Endothelial cell of umbilical vein (primary cell): ENCODE measurements around the gene MYO9B. TPM values are rescaled to one million over a fixed set of nuclear protein-coding genes. Genes with fewer than 3 reads are reported as not detected.

Experiments
- BruUV-seq: library from RNA; stranded (reverse); fragments of 400-500 nt; replicated peaks from 2 replicates; lab custom pipeline; 2021; lab: Mats Ljungman, UMichigan
- CTCF ChIA-PET: fragments of 300-600, 350-600 bp; sonication (Branson Sonifier 250); formaldehyde crosslinking; loops from one replicate; lab custom pipeline; 2021; ENCODE audit warnings: antibody characterized with exemption, inconsistent platforms; lab: Charles Lee
- POLR2A ChIA-PET: fragments of 300-600, 350-600 bp; sonication (Branson Sonifier 250); formaldehyde crosslinking; loops from one replicate; lab custom pipeline; 2021; ENCODE audit warnings: antibody characterized with exemption, inconsistent platforms; lab: Charles Lee
- DNase-seq: peaks from one replicate; pipeline ENCODE4 v3.0.0-alpha.2; 2011; ENCODE audit warnings: low read depth, low spot score
- FAIRE-seq: peaks from 2 replicates; lab custom pipeline; 2011; peaks lifted over from hg19 to GRCh38; lab: Jason Lieb, UNC
- H2AFZ ChIP-seq: 2 replicates; pipeline ENCODE4 v1.6.0; 2012; ENCODE audit warnings: low read depth, low read length, control low read depth, inconsistent platforms
- H3K27ac ChIP-seq: 2 replicates; pipeline ENCODE4 v1.5.1; 2011; ENCODE audit warnings: low read depth, mild to moderate bottlenecking, control low read depth, low read length, moderate library complexity; ENCODE audit not compliant: insufficient read depth
- H3K27me3 ChIP-seq, 2 experiments: 2 replicates each; pipeline versions ENCODE4 v1.6.0 to v1.6.1; 2011; ENCODE audit warnings: low read length in 2 of 2, mixed read lengths in 1 of 2; ENCODE audit not compliant: control insufficient read depth in 2 of 2, insufficient read depth in 2 of 2
- H3K36me3 ChIP-seq, 2 experiments: 2 replicates in 1 of 2; 3 replicates in 1 of 2; pipeline ENCODE4 v1.5.1; 2011; ENCODE audit warnings: low read length in 2 of 2, mild to moderate bottlenecking in 1 of 2, moderate library complexity in 1 of 2; ENCODE audit not compliant: control insufficient read depth in 2 of 2, insufficient read depth in 2 of 2; ENCODE audit errors: extremely low read depth in 1 of 2
- H3K4me1 ChIP-seq: 3 replicates; pipeline ENCODE4 v1.5.1; 2011; ENCODE audit warnings: mild to moderate bottlenecking, low read length; ENCODE audit not compliant: control insufficient read depth, insufficient read depth; ENCODE audit errors: extremely low read depth
- H3K4me2 ChIP-seq: 2 replicates; pipeline ENCODE4 v1.6.1; 2011; ENCODE audit warnings: low read length, control low read depth, mixed read lengths; ENCODE audit not compliant: insufficient read depth
- H3K4me3 ChIP-seq, 3 experiments: fragments of 200-600 bp in 1 of 3; sonication (generic), shearing (Covaris generic) in 1 of 3; replicated peaks in 1 of 3; 2 replicates each; pipeline ENCODE4 v1.5.1; 2011 to 2016; ENCODE audit warnings: control low read depth in 3 of 3, low read length in 3 of 3, mild to moderate bottlenecking in 2 of 3, inconsistent platforms in 1 of 3, low read depth in 1 of 3, moderate library complexity in 1 of 3; ENCODE audit not compliant: insufficient read depth in 1 of 3
- H3K79me2 ChIP-seq: 2 replicates; pipeline ENCODE4 v1.6.0; 2012; ENCODE audit warnings: low read length, inconsistent platforms; ENCODE audit not compliant: control insufficient read depth, insufficient read depth
- H3K9ac ChIP-seq: replicated peaks from 2 replicates; pipeline ENCODE3; 2011; ENCODE audit warnings: low read length, control low read depth; ENCODE audit not compliant: insufficient read depth; ENCODE audit errors: extremely low read depth
- H3K9me1 ChIP-seq: replicated peaks from 3 replicates; pipeline ENCODE4 v1.6.0; 2011; ENCODE audit warnings: mild to moderate bottlenecking, low read length; ENCODE audit not compliant: control insufficient read depth, insufficient read depth; ENCODE audit errors: extremely low read depth
- H3K9me3 ChIP-seq: replicated peaks from 2 replicates; pipeline ENCODE4 v1.5.1; 2012; ENCODE audit warnings: low read length, inconsistent platforms; ENCODE audit not compliant: control insufficient read depth, insufficient read depth
- H4K20me1 ChIP-seq: replicated peaks from 2 replicates; pipeline ENCODE3; 2011; ENCODE audit warnings: mild to moderate bottlenecking, low read length; ENCODE audit not compliant: control insufficient read depth, insufficient read depth; ENCODE audit errors: extremely low read depth
- CTCF ChIP-seq, 2 donors: IDR thresholded peaks; 1 replicate in 1 of 2; 2 replicates in 1 of 2; pipeline ENCODE4 v1.5.1; 2011; ENCODE audit warnings: low read length in 2 of 2, mild to moderate bottlenecking in 2 of 2, moderate library complexity in 2 of 2, control low read depth in 1 of 2, inconsistent platforms in 1 of 2, low read depth in 1 of 2; ENCODE audit not compliant: insufficient read depth in 1 of 2; ENCODE audit errors: extremely low read depth in 1 of 2
- EZH2 ChIP-seq: IDR thresholded peaks from 2 replicates; pipeline ENCODE4 v1.6.1; 2012; ENCODE audit warnings: borderline replicate concordance, low read depth, mild to moderate bottlenecking, moderate library complexity, low read length, inconsistent platforms; ENCODE audit not compliant: severe bottlenecking
- FOS ChIP-seq: IDR thresholded peaks from 2 replicates; pipeline ENCODE4 v1.6.1; 2011; ENCODE audit warnings: mild to moderate bottlenecking, low read length, moderate library complexity, borderline replicate concordance; ENCODE audit not compliant: insufficient read depth
- GATA2 ChIP-seq: IDR thresholded peaks from 2 replicates; pipeline ENCODE4 v1.7.0; 2011; ENCODE audit warnings: low read depth, mild to moderate bottlenecking, moderate library complexity, mixed read lengths, low read length; ENCODE audit not compliant: insufficient read length, insufficient read depth
- JUN ChIP-seq: IDR thresholded peaks from 2 replicates; pipeline ENCODE4 v1.6.1; 2011; ENCODE audit warnings: borderline replicate concordance, low read depth; ENCODE audit not compliant: insufficient read length, insufficient read depth
- MAX ChIP-seq: IDR thresholded peaks from 2 replicates; pipeline ENCODE4 v1.6.1; 2011; ENCODE audit not compliant: insufficient read depth, insufficient read length
- MYC ChIP-seq: IDR thresholded peaks from one replicate; pipeline ENCODE4 v1.6.1; 2011; ENCODE audit warnings: mild to moderate bottlenecking, low read depth, low read length
- POLR2A ChIP-seq: IDR thresholded peaks from 2 replicates; pipeline ENCODE4 v1.6.1; 2012; ENCODE audit warnings: low read depth, mild to moderate bottlenecking, control low read depth, low read length
- POLR2AphosphoS5 ChIP-seq: IDR thresholded peaks from 2 replicates; pipeline ENCODE4 v1.6.1; 2012; ENCODE audit warnings: low read depth, mild to moderate bottlenecking, control low read depth, low read length, moderate library complexity; ENCODE audit not compliant: insufficient read depth
- dilution Hi-C: fragments of 300-500 bp; cut with MboI; formaldehyde crosslinking; loops from one replicate; pipeline ENCODE4 v1.15.0; 2019; ENCODE audit warnings: low sequenced_read_pairs; ENCODE audit not compliant: extremely low pct_ligation_motif_present
- intact Hi-C: fragments of 100-400 bp; cut with micrococcal nuclease; formaldehyde crosslinking; loops from one replicate; pipeline ENCODE4 v1.10.0; 2022
- polyA plus RNA-seq, 4 experiments: library from polyadenylated mRNA; depleted of rRNA in 3 of 4; stranded (reverse) in 3 of 4; unstranded in 1 of 4; fragments of >200 nt; gene quantifications; 2 replicates each; pipeline versions ENCODE4 v1.2.1 to v1.2.3, GENCODE V29; 2011 to 2012; ENCODE audit warnings: missing spikeins in 1 of 4
- total RNA-seq: library from RNA; stranded (reverse); gene quantifications from 2 replicates; pipeline ENCODE4 v1.2.3, GENCODE V29; 2021

MYO9B gene
- total and polyA plus RNA-seq, 2 donors (not counting 3 experiments of a cell fraction or from before 2014, with no cell fraction given): 64.4 to 119 TPM

GRCh38 chr19:17183271-17183761 is 107.7 kb downstream of the MYO9B start:
- no peak overlapping the region for H3K9ac ChIP-seq
- FAIRE-seq (no peak), DNase-seq (no peak)
- no peaks in the 10 kb centered on the region for H3K9me3 ChIP-seq
- H2AFZ ChIP-seq: no peak overlapping the region
- H3K36me3 ChIP-seq: peaks cover 12 to 43% of the 10 kb centered on the region in 2 experiments
- CTCF ChIA-PET: no interaction called here
- H3K27me3 ChIP-seq: no peaks in the 10 kb centered on the region
- no peak overlapping the region for H3K27ac ChIP-seq
- no peak overlapping the region for H3K4me3 ChIP-seq
- dilution Hi-C loops (no loop called here), intact Hi-C loops (no loop called here)
- H3K4me2 ChIP-seq: no peak overlapping the region
- H3K79me2 ChIP-seq: no peaks in the 10 kb centered on the region
- H4K20me1 ChIP-seq: no peaks in the 10 kb centered on the region
- POLR2A ChIA-PET: no interaction called here
- no peaks in the 10 kb centered on the region for H3K9me1 ChIP-seq
- TF ChIP-seq EZH2 (no peak), MAX (no peak), CTCF (IDR thresholded peaks at IDR 0.05; ENCODE audit: extremely low read depth in 1 of 2, insufficient read depth in 1 of 2, low read depth in 1 of 2, low read length in 2 of 2) (no peak), GATA2 (no peak)
- H3K4me1 ChIP-seq: no peaks in the 10 kb centered on the region
- BruUV-seq: no TSS peak

GRCh38 chr19:17183858-17184321 is 108.3 kb downstream of the MYO9B start:
- no peak for TF ChIP-seq MYC
- no peak for TF ChIP-seq FOS
- TF ChIP-seq EZH2: no peak
- TF ChIP-seq CTCF (IDR thresholded peaks at IDR 0.05; ENCODE audit: extremely low read depth in 1 of 2, insufficient read depth in 1 of 2, low read depth in 1 of 2, low read length in 2 of 2): no peak
- TF ChIP-seq JUN: no peak
- TF ChIP-seq POLR2A: no peak
- no peak for TF ChIP-seq POLR2AphosphoS5
- no peak for TF ChIP-seq GATA2
- TF ChIP-seq MAX: no peak
- H4K20me1 ChIP-seq: no peaks in the 10 kb centered on the region
- no peaks in the 10 kb centered on the region for H3K27me3 ChIP-seq
- H3K79me2 ChIP-seq: no peaks in the 10 kb centered on the region
- ChIA-PET CTCF (no interaction called here), POLR2A (no interaction called here)
- peaks cover 10 to 43% of the 10 kb centered on the region in 2 experiments for H3K36me3 ChIP-seq
- BruUV-seq: no TSS peak
- no peak overlapping the region for H3K27ac ChIP-seq
- DNase-seq (no peak), FAIRE-seq (no peak)
- no peaks in the 10 kb centered on the region for H3K9me3 ChIP-seq
- H3K4me2 ChIP-seq: no peak overlapping the region
- intact Hi-C loops (no loop called here), dilution Hi-C loops (no loop called here)
- no peak overlapping the region for H3K9ac ChIP-seq
- no peaks in the 10 kb centered on the region for H3K4me1 ChIP-seq
- H3K9me1 ChIP-seq: no peaks in the 10 kb centered on the region
- no peak overlapping the region for H3K4me3 ChIP-seq
- no peak overlapping the region for H2AFZ ChIP-seq
